Esophagus muscularis mucosa (tissue), 3 donors: ENCODE data around the gene NDUFB2.

Source experiments
- POLR2A ChIP-seq: fragments of 450-650 bp; IDR thresholded peaks from one replicate; pipeline ENCODE4 v1.6.1; 2017; ENCODE audit warnings: antibody characterized with exemption, moderate library complexity, mild to moderate bottlenecking, low read depth
- POLR2AphosphoS5 ChIP-seq, 2 donors: sonication (generic); formaldehyde crosslinking; IDR thresholded peaks; one replicate each; pipeline ENCODE4 v1.6.1; 2017; ENCODE audit warnings: antibody characterized with exemption in 2 of 2
- TF ChIP-seq, protein P1 (sequence below), 3 experiments: fragments of 200-600 bp in 2 of 3; fragments of 450-650 bp in 1 of 3; sonication (generic) in 2 of 3; IDR thresholded peaks; one replicate each; pipeline ENCODE4 v1.5.1; 2017 to 2019; ENCODE audit warnings: antibody characterized with exemption in 3 of 3, mild to moderate bottlenecking in 2 of 3, moderate library complexity in 1 of 3

DNA sequence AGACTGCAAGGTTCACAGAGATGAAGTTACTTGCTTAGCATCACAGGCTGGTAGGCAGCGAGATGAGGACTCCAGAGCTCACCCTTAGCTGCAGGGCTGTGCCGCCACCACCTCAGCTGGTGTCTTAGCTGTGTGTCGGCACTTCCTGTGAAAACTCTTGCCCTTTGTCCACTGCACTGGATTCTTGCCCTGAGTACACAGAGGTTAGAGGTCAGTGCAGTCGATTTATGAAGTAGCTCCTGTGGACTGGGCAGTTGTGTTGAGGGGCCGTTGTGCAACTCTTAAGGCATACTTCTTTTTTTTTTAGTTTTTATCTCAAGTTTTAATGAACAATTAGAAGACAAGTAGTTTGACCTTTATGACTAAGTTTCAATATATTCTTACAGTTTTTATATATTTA is 10.6 kb downstream of the NDUFB2 start:
- TF ChIP-seq, protein P1, sequence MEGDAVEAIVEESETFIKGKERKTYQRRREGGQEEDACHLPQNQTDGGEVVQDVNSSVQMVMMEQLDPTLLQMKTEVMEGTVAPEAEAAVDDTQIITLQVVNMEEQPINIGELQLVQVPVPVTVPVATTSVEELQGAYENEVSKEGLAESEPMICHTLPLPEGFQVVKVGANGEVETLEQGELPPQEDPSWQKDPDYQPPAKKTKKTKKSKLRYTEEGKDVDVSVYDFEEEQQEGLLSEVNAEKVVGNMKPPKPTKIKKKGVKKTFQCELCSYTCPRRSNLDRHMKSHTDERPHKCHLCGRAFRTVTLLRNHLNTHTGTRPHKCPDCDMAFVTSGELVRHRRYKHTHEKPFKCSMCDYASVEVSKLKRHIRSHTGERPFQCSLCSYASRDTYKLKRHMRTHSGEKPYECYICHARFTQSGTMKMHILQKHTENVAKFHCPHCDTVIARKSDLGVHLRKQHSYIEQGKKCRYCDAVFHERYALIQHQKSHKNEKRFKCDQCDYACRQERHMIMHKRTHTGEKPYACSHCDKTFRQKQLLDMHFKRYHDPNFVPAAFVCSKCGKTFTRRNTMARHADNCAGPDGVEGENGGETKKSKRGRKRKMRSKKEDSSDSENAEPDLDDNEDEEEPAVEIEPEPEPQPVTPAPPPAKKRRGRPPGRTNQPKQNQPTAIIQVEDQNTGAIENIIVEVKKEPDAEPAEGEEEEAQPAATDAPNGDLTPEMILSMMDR (IDR thresholded peaks at IDR 0.05): no peak
- no peak for TF ChIP-seq POLR2A
- TF ChIP-seq POLR2AphosphoS5 (IDR thresholded peaks at IDR 0.05): no peak
